ENCODE data around the gene RPTOR.
A peak's percentile ranks its signal among the peaks of the same experiment; 100 is the strongest.

Gene RPTOR

GRCh38 chr17:80941171-80941570 lies 396.5 kb downstream of the RPTOR start:
- no peaks in the 10 kb centered on the region for H3K4me1 ChIP-seq
- no peak overlapping the region for H3K4me3 ChIP-seq (ENCODE audit: low read depth, low read length)
- no peak for DNase-seq
- no peaks in the 10 kb centered on the region for H3K9me3 ChIP-seq
- TF ChIP-seq CTCF (IDR thresholded peaks at IDR 0.05; ENCODE audit: low read depth, low read length), result no peak
- H3K27me3 ChIP-seq, result no peaks in the 10 kb centered on the region
- H3K36me3 ChIP-seq, result peaks cover 13% of the 10 kb centered on the region

- no peak for TF ChIP-seq CTCF (IDR thresholded peaks at IDR 0.05; ENCODE audit: low read depth, low read length)
- H3K27me3 ChIP-seq, result no peaks in the 10 kb centered on the region
- no peaks in the 10 kb centered on the region for H3K4me1 ChIP-seq
- H3K9me3 ChIP-seq, result no peaks in the 10 kb centered on the region; the same call in 1 of the 2 replicates
- DNase-seq, result peak; percentile 5
- no peak overlapping the region for H3K4me3 ChIP-seq (ENCODE audit: low read depth, low read length)
- H3K36me3 ChIP-seq, result peaks cover 20% of the 10 kb centered on the region
These were observed 397.2 kb downstream of the RPTOR start for GRCh38 chr17:80941743-80942422.

- Histone ChIP-seq H3K4me3 (ENCODE audit: low read depth, low read length) (no peak overlapping the region), H3K9me3 (no peaks in the 10 kb centered on the region; the same call in 1 of the 2 replicates), H3K4me1 (no peaks in the 10 kb centered on the region), H3K36me3 (peaks cover 27% of the 10 kb centered on the region), H3K27me3 (no peaks in the 10 kb centered on the region)
- no peak for TF ChIP-seq CTCF (IDR thresholded peaks at IDR 0.05; ENCODE audit: low read depth, low read length)
- peak; percentile 24 for DNase-seq
These were observed 398.0 kb downstream of the RPTOR start for GRCh38 chr17:80942423-80943345.

GRCh38 chr17:80943346-80944145 lies 398.9 kb downstream of the RPTOR start:
- no peak overlapping the region for H3K4me3 ChIP-seq (ENCODE audit: low read depth, low read length)
- DNase-seq, result peak; percentile 2
- H3K9me3 ChIP-seq, result no peaks in the 10 kb centered on the region; the same call in 1 of the 2 replicates
- TF ChIP-seq CTCF (IDR thresholded peaks at IDR 0.05; ENCODE audit: low read depth, low read length), result no peak
- H3K27me3 ChIP-seq, result no peaks in the 10 kb centered on the region
- peaks cover 31% of the 10 kb centered on the region for H3K36me3 ChIP-seq
- no peaks in the 10 kb centered on the region for H3K4me1 ChIP-seq

GRCh38 chr17:80944326-80944725 lies 399.7 kb downstream of the RPTOR start:
- DNase-seq, result no peak
- TF ChIP-seq CTCF (IDR thresholded peaks at IDR 0.05; ENCODE audit: low read depth, low read length), result no peak
- no peaks in the 10 kb centered on the region for H3K27me3 ChIP-seq
- H3K36me3 ChIP-seq, result peaks cover 33% of the 10 kb centered on the region
- no peaks in the 10 kb centered on the region for H3K4me1 ChIP-seq
- H3K9me3 ChIP-seq, result no peaks in the 10 kb centered on the region; the same call in 1 of the 2 replicates
- no peak overlapping the region for H3K4me3 ChIP-seq (ENCODE audit: low read depth, low read length)

Data from BE2C (cell line).